ENCODE results near the gene GUK1.

DNA sequence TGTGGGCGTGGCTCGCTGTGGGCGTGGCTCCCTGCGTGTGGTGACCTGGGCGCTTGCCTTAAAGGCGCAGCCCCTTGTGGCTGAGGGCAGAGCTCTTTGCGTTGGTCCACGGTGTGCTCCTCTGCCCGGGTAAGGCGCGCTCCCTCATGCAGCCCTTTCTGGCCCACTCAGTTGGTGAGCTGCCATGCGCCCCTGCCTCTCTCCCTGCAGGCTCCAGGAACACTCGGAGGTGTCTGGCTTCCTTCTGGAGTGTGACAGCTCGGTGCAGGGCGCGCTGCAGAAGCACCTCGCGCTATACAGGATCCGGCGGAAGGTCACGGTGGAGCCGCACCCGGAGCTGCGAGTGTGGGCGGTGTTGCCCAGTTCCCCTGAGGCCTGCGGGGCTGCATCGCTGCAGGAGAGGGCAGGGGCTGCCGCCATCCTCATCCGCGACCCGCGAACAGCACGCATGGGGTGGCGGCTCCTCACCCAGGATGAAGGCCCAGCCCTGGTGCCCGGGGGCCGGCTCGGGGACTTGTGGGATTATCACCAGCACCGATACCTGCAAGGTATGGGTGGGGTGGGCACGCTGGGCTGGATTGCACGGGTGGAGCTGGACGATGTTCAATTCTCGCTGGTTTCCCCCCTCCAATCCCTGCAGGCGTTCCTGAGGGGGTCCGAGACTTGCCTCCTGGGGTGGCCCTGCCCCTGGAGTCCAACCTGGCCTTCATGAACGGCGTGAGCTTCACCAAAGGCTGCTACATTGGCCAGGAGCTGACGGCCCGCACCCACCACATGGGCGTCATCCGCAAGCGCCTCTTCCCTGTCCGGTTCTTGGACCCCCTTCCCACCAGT lies 34.6 kb downstream of the GUK1 start:
- TF ChIP-seq, protein P1, sequence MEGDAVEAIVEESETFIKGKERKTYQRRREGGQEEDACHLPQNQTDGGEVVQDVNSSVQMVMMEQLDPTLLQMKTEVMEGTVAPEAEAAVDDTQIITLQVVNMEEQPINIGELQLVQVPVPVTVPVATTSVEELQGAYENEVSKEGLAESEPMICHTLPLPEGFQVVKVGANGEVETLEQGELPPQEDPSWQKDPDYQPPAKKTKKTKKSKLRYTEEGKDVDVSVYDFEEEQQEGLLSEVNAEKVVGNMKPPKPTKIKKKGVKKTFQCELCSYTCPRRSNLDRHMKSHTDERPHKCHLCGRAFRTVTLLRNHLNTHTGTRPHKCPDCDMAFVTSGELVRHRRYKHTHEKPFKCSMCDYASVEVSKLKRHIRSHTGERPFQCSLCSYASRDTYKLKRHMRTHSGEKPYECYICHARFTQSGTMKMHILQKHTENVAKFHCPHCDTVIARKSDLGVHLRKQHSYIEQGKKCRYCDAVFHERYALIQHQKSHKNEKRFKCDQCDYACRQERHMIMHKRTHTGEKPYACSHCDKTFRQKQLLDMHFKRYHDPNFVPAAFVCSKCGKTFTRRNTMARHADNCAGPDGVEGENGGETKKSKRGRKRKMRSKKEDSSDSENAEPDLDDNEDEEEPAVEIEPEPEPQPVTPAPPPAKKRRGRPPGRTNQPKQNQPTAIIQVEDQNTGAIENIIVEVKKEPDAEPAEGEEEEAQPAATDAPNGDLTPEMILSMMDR (IDR thresholded peaks at IDR 0.05), result no peak
- no peak for TF ChIP-seq POLR2A (IDR thresholded peaks at IDR 0.05)

All from Peyer's patch (tissue), 4 donors.